ENCODE measurements around the gene NEAT1.
"Not testable (repeated sequence)": the region's sequence is repeated elsewhere in the genome, so short reads cannot be mapped to it uniquely, and the experiment has no call there.

The NEAT1 gene

GRCh38 chr11:65404638-65405339, 17.8 kb upstream of the NEAT1 start:
- no peaks in the 10 kb centered on the region for H3K9me3 Mint-ChIP-seq
- peaks cover 34% of the 10 kb centered on the region for H3K36me3 Mint-ChIP-seq
- CTCF ChIA-PET = interaction anchor here (0.6 to 3.0 kb wide), 3 partner anchors 12 to 64 kb away, joined by 3 to 12 read pairs (median 3); no protein-coding TSS in a partner anchor
- no peak for DNase-seq
- H3K27ac Mint-ChIP-seq = no peak overlapping the region
- peaks cover 8% of the 10 kb centered on the region for H3K4me1 Mint-ChIP-seq
- no peaks in the 10 kb centered on the region for H3K27me3 Mint-ChIP-seq
- no peak overlapping the region for H3K4me3 Mint-ChIP-seq

GRCh38 chr11:65410936-65411680, 11.5 kb upstream of the NEAT1 start:
- Mint-ChIP-seq H3K4me1 (peaks cover 10% of the 10 kb centered on the region), H3K4me3 (no peak overlapping the region), H3K27ac (no peak overlapping the region), H3K36me3 (peaks cover 29% of the 10 kb centered on the region), H3K9me3 (no peaks in the 10 kb centered on the region), H3K27me3 (no peaks in the 10 kb centered on the region)
- DNase-seq = no peak
- CTCF ChIA-PET = no interaction called here

GRCh38 chr11:65411681-65412070, 10.9 kb upstream of the NEAT1 start:
- Mint-ChIP-seq H3K27me3 (no peaks in the 10 kb centered on the region), H3K4me3 (no peak overlapping the region), H3K27ac (no peak overlapping the region), H3K4me1 (peaks cover 15% of the 10 kb centered on the region), H3K9me3 (no peaks in the 10 kb centered on the region), H3K36me3 (peaks cover 29% of the 10 kb centered on the region)
- no peak for DNase-seq
- CTCF ChIA-PET = interaction anchor here (10.4 kb wide), 1 partner anchor 58 kb away, joined by 146 read pairs; no protein-coding TSS in a partner anchor

- Mint-ChIP-seq H3K9me3 (no peaks in the 10 kb centered on the region), H3K27ac (no peak overlapping the region), H3K36me3 (peaks cover 24% of the 10 kb centered on the region), H3K27me3 (no peaks in the 10 kb centered on the region), H3K4me1 (peaks cover 23% of the 10 kb centered on the region), H3K4me3 (no peak overlapping the region)
- CTCF ChIA-PET = interaction anchor here (10.4 kb wide), 1 partner anchor 57 kb away, joined by 146 read pairs; no protein-coding TSS in a partner anchor
- no peak for DNase-seq
Measured at GRCh38 chr11:65412271-65413076, 10.1 kb upstream of the NEAT1 start.

- H3K9me3 Mint-ChIP-seq, H3K27ac Mint-ChIP-seq, H3K4me3 Mint-ChIP-seq, H3K27me3 Mint-ChIP-seq, DNase-seq: not testable (repeated sequence)
- H3K36me3 Mint-ChIP-seq = peaks cover 23% of the 10 kb centered on the region
- CTCF ChIA-PET = interaction anchor here (1.2 to 10.4 kb wide), 2 partner anchors 16 to 56 kb away, joined by 4 to 146 read pairs; no protein-coding TSS in a partner anchor
- H3K4me1 Mint-ChIP-seq = peaks cover 29% of the 10 kb centered on the region
Measured at GRCh38 chr11:65413077-65413664, 9.4 kb upstream of the NEAT1 start.

- Mint-ChIP-seq H3K27ac (no peak overlapping the region), H3K27me3 (no peaks in the 10 kb centered on the region), H3K4me3 (no peak overlapping the region), H3K36me3 (peaks cover 12% of the 10 kb centered on the region), H3K4me1 (peaks cover 42% of the 10 kb centered on the region), H3K9me3 (no peaks in the 10 kb centered on the region)
- DNase-seq = no peak
- CTCF ChIA-PET = interaction anchor here (0.6 to 10.4 kb wide), 13 partner anchors 9 to 306 kb away, joined by 3 to 146 read pairs (median 12); partner anchors contain the start of gene FRMD8
Measured at GRCh38 chr11:65414776-65415498, 7.7 kb upstream of the NEAT1 start.

- Mint-ChIP-seq H3K36me3 (peaks cover 12% of the 10 kb centered on the region), H3K9me3 (no peaks in the 10 kb centered on the region), H3K27me3 (no peaks in the 10 kb centered on the region), H3K4me3 (peak overlapping the region; percentile 87), H3K27ac (peak overlapping the region; percentile 55), H3K4me1 (peaks cover 47% of the 10 kb centered on the region)
- DNase-seq = no peak
- CTCF ChIA-PET = interaction anchor here (0.6 to 10.4 kb wide), 22 partner anchors 10 to 115 kb away, joined by 3 to 146 read pairs (median 6); partner anchors contain the start of genes FRMD8, MALAT1 and SCYL1
Measured at GRCh38 chr11:65415499-65416340, 6.9 kb upstream of the NEAT1 start.

GRCh38 chr11:65416341-65416824, 6.2 kb upstream of the NEAT1 start:
- DNase-seq = peak; percentile 95
- H3K9me3 Mint-ChIP-seq = no peaks in the 10 kb centered on the region
- peak overlapping the region; percentile 97 for H3K27ac Mint-ChIP-seq
- peaks cover 8% of the 10 kb centered on the region for H3K36me3 Mint-ChIP-seq
- no peaks in the 10 kb centered on the region for H3K27me3 Mint-ChIP-seq
- CTCF ChIA-PET = interaction anchor here (0.6 to 10.4 kb wide), 22 partner anchors 11 to 115 kb away, joined by 3 to 146 read pairs (median 6); partner anchors contain the start of genes FRMD8, MALAT1 and SCYL1
- H3K4me1 Mint-ChIP-seq = peaks cover 49% of the 10 kb centered on the region
- H3K4me3 Mint-ChIP-seq = peak overlapping the region; percentile 87

GRCh38 chr11:65416841-65417701, 5.5 kb upstream of the NEAT1 start:
- peak; percentile 53 for DNase-seq
- CTCF ChIA-PET = interaction anchor here (0.6 to 10.4 kb wide), 17 partner anchors 11 to 95 kb away, joined by 3 to 146 read pairs (median 12); partner anchors contain the start of genes FRMD8 and MALAT1
- H3K4me1 Mint-ChIP-seq = peaks cover 49% of the 10 kb centered on the region
- peak overlapping the region; percentile 97 for H3K27ac Mint-ChIP-seq
- H3K36me3 Mint-ChIP-seq = peaks cover 9% of the 10 kb centered on the region
- H3K9me3 Mint-ChIP-seq = no peaks in the 10 kb centered on the region
- peaks cover 2% of the 10 kb centered on the region for H3K27me3 Mint-ChIP-seq
- H3K4me3 Mint-ChIP-seq = peak overlapping the region; percentile 87

GRCh38 chr11:65417702-65418430, 4.7 kb upstream of the NEAT1 start:
- CTCF ChIA-PET = interaction anchor here (0.6 to 10.4 kb wide), 11 partner anchors 12 to 88 kb away, joined by 3 to 146 read pairs (median 12); partner anchors contain the start of gene MALAT1
- Mint-ChIP-seq H3K4me1 (peaks cover 49% of the 10 kb centered on the region), H3K27ac (peak overlapping the region; percentile 97), H3K4me3 (peak overlapping the region; percentile 87), H3K27me3 (peaks cover 10% of the 10 kb centered on the region), H3K9me3 (no peaks in the 10 kb centered on the region), H3K36me3 (peaks cover 12% of the 10 kb centered on the region)
- DNase-seq = peak; percentile 60

- H3K9me3 Mint-ChIP-seq = no peaks in the 10 kb centered on the region
- no peak for DNase-seq
- H3K4me3 Mint-ChIP-seq = peak overlapping the region; percentile 87
- peaks cover 49% of the 10 kb centered on the region for H3K4me1 Mint-ChIP-seq
- CTCF ChIA-PET = interaction anchor here (2.0 to 10.4 kb wide), 5 partner anchors 14 to 88 kb away, joined by 8 to 146 read pairs (median 36); no protein-coding TSS in a partner anchor
- peaks cover 15% of the 10 kb centered on the region for H3K27me3 Mint-ChIP-seq
- H3K36me3 Mint-ChIP-seq = peaks cover 14% of the 10 kb centered on the region
- H3K27ac Mint-ChIP-seq = peak overlapping the region; percentile 97
Measured at GRCh38 chr11:65418431-65418680, 4.2 kb upstream of the NEAT1 start.

Measured in activated naive CD4-positive, alpha-beta T cell treated with anti-CD3 and anti-CD28 coated beads, Interleukin-2, amount 10 ng/mL, durations not matched to agents 7 days and 5 days (primary cell).